Progenitor cell of endocrine pancreas (in vitro differentiated cells): ENCODE results near the gene APOC3. TPM values are rescaled to one million over a fixed set of nuclear protein-coding genes. Genes with fewer than 3 reads are reported as not detected.
"Not testable (repeated sequence)": the region's sequence is repeated elsewhere in the genome, so short reads cannot be mapped to it uniquely, and the experiment has no call there.

ENCODE experiments used
- DNase-seq: peaks from one replicate; pipeline ENCODE4 v3.0.0; 2021; ENCODE audit warnings: low spot score; ENCODE audit not compliant: unreplicated experiment
- H3K27ac Mint-ChIP-seq: 2 replicates; pipeline ENCODE4 v1.8.0; 2021; ENCODE audit warnings: mild to moderate bottlenecking, moderate library complexity, mixed read lengths
- H3K27me3 Mint-ChIP-seq: 2 replicates; pipeline ENCODE4 v1.8.0; 2021; ENCODE audit warnings: mixed read lengths
- H3K36me3 Mint-ChIP-seq: 2 replicates; pipeline ENCODE4 v1.8.0; 2022; ENCODE audit warnings: mixed read lengths; ENCODE audit not compliant: insufficient read depth
- H3K4me1 Mint-ChIP-seq: 2 replicates; pipeline ENCODE4 v1.8.0; 2021; ENCODE audit warnings: low read depth, mixed read lengths
- H3K4me3 Mint-ChIP-seq: 2 replicates; pipeline ENCODE4 v1.8.0; 2021; ENCODE audit warnings: low read depth, mild to moderate bottlenecking, moderate library complexity, mixed read lengths
- H3K9me3 Mint-ChIP-seq: 2 replicates; pipeline ENCODE4 v1.8.0; 2021; ENCODE audit warnings: low read depth, mixed read lengths
- CTCF ChIP-seq: fragments of 200-600 bp; sonication (generic); IDR thresholded peaks from one replicate; pipeline ENCODE4 v1.5.0; 2021; ENCODE audit warnings: antibody characterized with exemption, mild to moderate bottlenecking; ENCODE audit not compliant: unreplicated experiment
- total RNA-seq: library from RNA; stranded (reverse); gene quantifications from 2 replicates; pipeline ENCODE4 v1.2.1, GENCODE V29; 2021

The APOC3 gene
- total RNA-seq, 1 donor from 2014 or later, result 16.3 TPM

GRCh38 chr11:116794851-116795250, 34.9 kb upstream of the APOC3 start:
- Mint-ChIP-seq H3K9me3 (no peaks in the 10 kb centered on the region), H3K4me3 (no peak overlapping the region), H3K4me1 (peaks cover 8% of the 10 kb centered on the region), H3K27ac (no peak overlapping the region), H3K27me3 (peaks cover 10% of the 10 kb centered on the region), H3K36me3 (no peaks in the 10 kb centered on the region)
- DNase-seq, result no peak
- TF ChIP-seq CTCF, result no peak

- H3K27ac Mint-ChIP-seq, result no peak overlapping the region
- no peaks in the 10 kb centered on the region for H3K9me3 Mint-ChIP-seq
- H3K27me3 Mint-ChIP-seq, result peaks cover 4% of the 10 kb centered on the region
- no peak for TF ChIP-seq CTCF
- H3K36me3 Mint-ChIP-seq, result no peaks in the 10 kb centered on the region
- H3K4me3 Mint-ChIP-seq, result no peak overlapping the region
- DNase-seq, result no peak
- peaks cover 8% of the 10 kb centered on the region for H3K4me1 Mint-ChIP-seq
Observed at GRCh38 chr11:116796548-116796947, 33.2 kb upstream of the APOC3 start.

- Mint-ChIP-seq H3K9me3 (no peaks in the 10 kb centered on the region), H3K4me3 (no peak overlapping the region), H3K27ac (no peak overlapping the region), H3K27me3 (peaks cover 5% of the 10 kb centered on the region), H3K36me3 (no peaks in the 10 kb centered on the region), H3K4me1 (peaks cover 3% of the 10 kb centered on the region)
- no peak for TF ChIP-seq CTCF
- DNase-seq, result no peak
Observed at GRCh38 chr11:116797816-116798215, 31.9 kb upstream of the APOC3 start.

- Mint-ChIP-seq H3K9me3 (no peaks in the 10 kb centered on the region), H3K27me3 (peaks cover 3% of the 10 kb centered on the region)
- TF ChIP-seq CTCF, result no peak
Observed at GRCh38 chr11:116798368-116798767, 31.3 kb upstream of the APOC3 start.

GRCh38 chr11:116800610-116801009, 29.1 kb upstream of the APOC3 start:
- DNase-seq, result no peak
- Mint-ChIP-seq H3K27ac (no peak overlapping the region), H3K4me3 (no peak overlapping the region), H3K4me1 (no peaks in the 10 kb centered on the region), H3K36me3 (no peaks in the 10 kb centered on the region), H3K27me3 (peaks cover 10% of the 10 kb centered on the region), H3K9me3 (no peaks in the 10 kb centered on the region)
- TF ChIP-seq CTCF, result no peak

More at GRCh38 chr11:116798368-116798767, 31.3 kb upstream of the APOC3 start:
- DNase-seq, result no peak
- Mint-ChIP-seq H3K27ac (no peak overlapping the region), H3K4me1 (no peaks in the 10 kb centered on the region), H3K36me3 (no peaks in the 10 kb centered on the region), H3K4me3 (no peak overlapping the region)

GRCh38 chr11:116801662-116802061, 28.0 kb upstream of the APOC3 start:
- H3K36me3 Mint-ChIP-seq, H3K4me1 Mint-ChIP-seq, H3K27ac Mint-ChIP-seq, H3K9me3 Mint-ChIP-seq, H3K4me3 Mint-ChIP-seq, DNase-seq: not testable (repeated sequence)
- peaks cover 13% of the 10 kb centered on the region for H3K27me3 Mint-ChIP-seq
